Measurements from ENCODE around the gene SBF1. TPM values are rescaled to one million over a fixed set of nuclear protein-coding genes. Genes with fewer than 3 reads are reported as not detected.

SBF1 gene
- total RNA-seq, 3 donors from 2014 or later (not counting 1 experiment from before 2014, with no cell fraction given) = 235 to 284 (median 242) TPM

DNA sequence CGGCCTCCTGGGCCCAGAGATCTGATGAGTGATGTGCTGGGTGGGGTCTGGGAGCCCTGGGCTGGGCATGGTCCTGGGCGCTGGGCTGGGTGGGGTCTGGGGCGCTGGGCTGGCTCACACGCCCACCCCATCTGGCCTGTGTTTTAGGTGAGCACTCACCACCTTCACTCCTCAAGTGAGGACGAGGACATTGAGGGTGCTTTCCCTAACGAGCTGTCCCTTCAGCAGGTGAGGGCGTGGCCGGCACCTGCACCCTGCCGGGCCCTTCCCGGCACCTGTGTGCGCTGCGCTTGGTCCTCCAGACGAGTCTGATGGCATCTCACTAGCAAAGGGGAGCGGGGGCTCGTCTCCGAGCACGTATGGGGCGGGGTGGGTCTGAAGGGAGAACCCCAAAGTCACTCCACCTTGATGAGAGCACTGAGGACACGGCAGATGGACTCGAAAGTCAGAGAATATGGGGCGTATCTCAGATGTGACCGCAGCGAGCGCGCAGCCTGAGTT lies 37.9 kb downstream of the SBF1 start:
- no peaks in the 10 kb centered on the region for H3K36me3 Mint-ChIP-seq
- no peak overlapping the region for H3K27ac ChIP-seq (ENCODE audit: low read length)
- ATAC-seq (no peak), DNase-seq (no peak)
- no peak overlapping the region for H3K4me3 ChIP-seq (ENCODE audit: low read length)
- H3K4me1 ChIP-seq (ENCODE audit: control insufficient read depth, insufficient read depth, low read length) = no peaks in the 10 kb centered on the region
- H3K27me3 ChIP-seq (ENCODE audit: control insufficient read depth, insufficient read depth, low read length) = no peaks in the 10 kb centered on the region
- H3K36me3 ChIP-seq (ENCODE audit: control insufficient read depth, insufficient read depth, low read length) = peaks cover 57% of the 10 kb centered on the region
- no peaks in the 10 kb centered on the region for H3K27me3 Mint-ChIP-seq (ENCODE audit: low read depth in 2 of 2)
- intact Hi-C loops (cut with micrococcal nuclease) = no loop called here
- WGBS (ENCODE audit: insufficient coverage) = 96% methylated on average over 25 of the region's 25 CpGs
- no peak overlapping the region for H3K27ac Mint-ChIP-seq
- no peaks in the 10 kb centered on the region for H3K9me3 ChIP-seq (ENCODE audit: control insufficient read depth, insufficient read depth, low read length)
- peaks cover 0 to 8% of the 10 kb centered on the region in 2 donors for H3K4me1 Mint-ChIP-seq
- H3K4me3 Mint-ChIP-seq = no peak overlapping the region
- TF ChIP-seq, protein P1, sequence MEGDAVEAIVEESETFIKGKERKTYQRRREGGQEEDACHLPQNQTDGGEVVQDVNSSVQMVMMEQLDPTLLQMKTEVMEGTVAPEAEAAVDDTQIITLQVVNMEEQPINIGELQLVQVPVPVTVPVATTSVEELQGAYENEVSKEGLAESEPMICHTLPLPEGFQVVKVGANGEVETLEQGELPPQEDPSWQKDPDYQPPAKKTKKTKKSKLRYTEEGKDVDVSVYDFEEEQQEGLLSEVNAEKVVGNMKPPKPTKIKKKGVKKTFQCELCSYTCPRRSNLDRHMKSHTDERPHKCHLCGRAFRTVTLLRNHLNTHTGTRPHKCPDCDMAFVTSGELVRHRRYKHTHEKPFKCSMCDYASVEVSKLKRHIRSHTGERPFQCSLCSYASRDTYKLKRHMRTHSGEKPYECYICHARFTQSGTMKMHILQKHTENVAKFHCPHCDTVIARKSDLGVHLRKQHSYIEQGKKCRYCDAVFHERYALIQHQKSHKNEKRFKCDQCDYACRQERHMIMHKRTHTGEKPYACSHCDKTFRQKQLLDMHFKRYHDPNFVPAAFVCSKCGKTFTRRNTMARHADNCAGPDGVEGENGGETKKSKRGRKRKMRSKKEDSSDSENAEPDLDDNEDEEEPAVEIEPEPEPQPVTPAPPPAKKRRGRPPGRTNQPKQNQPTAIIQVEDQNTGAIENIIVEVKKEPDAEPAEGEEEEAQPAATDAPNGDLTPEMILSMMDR (IDR thresholded peaks at IDR 0.05) = no peak
- no peaks in the 10 kb centered on the region for H3K9me3 Mint-ChIP-seq

DNA sequence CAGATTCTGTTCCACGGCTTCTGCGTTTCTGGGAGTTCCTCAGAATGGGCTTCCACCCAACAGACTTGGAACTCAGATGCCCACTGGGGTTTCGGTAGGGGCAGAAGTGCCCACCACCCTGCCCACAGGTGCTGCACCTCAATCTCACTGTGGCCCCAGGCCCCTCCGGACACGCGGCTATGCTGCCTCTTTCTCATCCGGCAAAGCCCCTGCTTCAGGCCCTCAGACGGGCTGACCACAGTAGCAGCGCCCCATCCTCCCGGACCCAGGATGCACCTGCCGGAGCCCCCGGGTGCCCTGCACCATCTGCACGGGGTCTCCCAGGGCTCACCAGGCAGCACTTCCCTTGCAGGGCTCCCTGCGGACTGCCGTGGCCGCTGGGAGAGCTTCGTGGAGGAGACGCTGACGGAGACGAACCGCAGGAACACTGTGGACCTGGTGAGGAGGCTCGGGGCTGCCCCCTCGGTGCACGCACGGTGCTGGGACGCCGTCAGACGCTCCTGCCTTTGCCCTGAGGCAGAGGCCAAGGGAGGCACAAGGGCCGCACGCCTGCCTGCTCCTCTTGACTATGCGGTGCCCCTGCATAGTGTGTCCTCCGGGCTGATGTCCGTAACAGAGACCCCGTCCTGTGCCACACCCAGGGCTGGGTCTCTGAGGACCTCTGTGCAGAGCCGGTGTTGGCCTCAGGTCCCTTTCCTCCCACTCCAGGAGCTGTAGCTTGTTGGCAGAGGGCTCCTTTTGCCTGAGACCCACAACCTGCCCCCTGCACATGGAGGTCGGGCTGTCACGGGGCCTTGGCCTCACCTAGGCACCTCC lies 38.6 kb downstream of the SBF1 start:
- Histone ChIP-seq H3K27ac (ENCODE audit: low read length) (no peak overlapping the region), H3K4me1 (ENCODE audit: control insufficient read depth, insufficient read depth, low read length) (no peaks in the 10 kb centered on the region), H3K9me3 (ENCODE audit: control insufficient read depth, insufficient read depth, low read length) (no peaks in the 10 kb centered on the region), H3K27me3 (ENCODE audit: control insufficient read depth, insufficient read depth, low read length) (no peaks in the 10 kb centered on the region), H3K36me3 (ENCODE audit: control insufficient read depth, insufficient read depth, low read length) (peaks cover 61% of the 10 kb centered on the region), H3K4me3 (ENCODE audit: low read length) (no peak overlapping the region)
- H3K4me1 Mint-ChIP-seq = peaks cover 0 to 4% of the 10 kb centered on the region in 2 donors
- H3K4me3 Mint-ChIP-seq = no peak overlapping the region
- TF ChIP-seq, protein P1 (IDR thresholded peaks at IDR 0.05) = no peak
- ATAC-seq = no peak
- intact Hi-C loops (cut with micrococcal nuclease) = no loop called here
- H3K9me3 Mint-ChIP-seq = no peaks in the 10 kb centered on the region
- no peak for DNase-seq
- H3K27me3 Mint-ChIP-seq (ENCODE audit: low read depth in 2 of 2) = no peaks in the 10 kb centered on the region
- H3K27ac Mint-ChIP-seq = no peak overlapping the region
- H3K36me3 Mint-ChIP-seq = no peaks in the 10 kb centered on the region
- WGBS (ENCODE audit: insufficient coverage) = 91% methylated on average over 37 of the region's 37 CpGs

DNA sequence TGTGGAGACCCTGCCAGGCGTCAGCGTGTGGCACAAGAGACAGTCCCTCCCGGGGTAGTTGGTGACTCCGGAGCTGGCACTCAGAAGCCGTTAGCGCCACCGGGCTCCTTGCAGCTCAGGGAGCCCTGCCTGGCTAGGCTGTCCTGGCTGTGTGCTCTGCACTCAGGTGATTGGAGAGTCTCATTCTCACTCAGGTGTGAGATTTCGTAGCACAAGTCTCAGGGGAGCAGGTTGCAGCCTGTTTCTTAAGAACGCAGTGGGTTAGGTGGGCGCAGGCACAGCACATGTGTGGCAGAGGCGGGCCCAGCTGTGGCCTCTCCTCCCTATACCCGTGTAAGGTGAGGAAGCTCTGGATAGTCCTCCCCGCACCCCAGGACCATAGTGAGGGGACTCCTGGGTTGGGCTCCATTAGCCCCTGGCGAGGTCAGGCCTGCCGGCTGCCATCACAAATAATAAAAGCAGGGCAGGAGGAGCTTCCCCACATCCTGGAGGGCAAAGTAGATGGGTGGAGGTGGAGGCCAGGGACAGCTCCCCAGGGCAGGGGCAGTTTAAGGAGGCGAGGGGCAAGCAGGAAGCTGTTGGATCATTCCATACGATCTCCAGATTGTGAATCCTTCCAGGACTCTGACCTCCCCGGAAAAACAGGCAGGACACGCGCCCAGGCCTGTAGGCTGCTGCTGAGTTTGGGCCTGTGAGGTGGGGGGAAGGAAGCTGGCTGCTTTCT lies 39.4 kb downstream of the SBF1 start:
- no peak for ATAC-seq
- no peaks in the 10 kb centered on the region for H3K4me1 ChIP-seq (ENCODE audit: control insufficient read depth, insufficient read depth, low read length)
- no peaks in the 10 kb centered on the region for H3K9me3 ChIP-seq (ENCODE audit: control insufficient read depth, insufficient read depth, low read length)
- Mint-ChIP-seq H3K4me3 (no peak overlapping the region), H3K36me3 (no peaks in the 10 kb centered on the region), H3K27me3 (ENCODE audit: low read depth in 2 of 2) (no peaks in the 10 kb centered on the region), H3K27ac (peak overlapping the region in 1 of 2 donors; percentile 18), H3K9me3 (no peaks in the 10 kb centered on the region), H3K4me1 (peaks cover 0 to 4% of the 10 kb centered on the region in 2 donors)
- 95% methylated on average over 20 of the region's 20 CpGs for WGBS (ENCODE audit: insufficient coverage)
- intact Hi-C loops (cut with micrococcal nuclease) = no loop called here
- no peaks in the 10 kb centered on the region for H3K27me3 ChIP-seq (ENCODE audit: control insufficient read depth, insufficient read depth, low read length)
- H3K27ac ChIP-seq (ENCODE audit: low read length) = no peak overlapping the region
- no peak overlapping the region for H3K4me3 ChIP-seq (ENCODE audit: low read length)
- H3K36me3 ChIP-seq (ENCODE audit: control insufficient read depth, insufficient read depth, low read length) = peaks cover 63% of the 10 kb centered on the region
- DNase-seq = no peak
- TF ChIP-seq, protein P1 (IDR thresholded peaks at IDR 0.05) = no peak
